ENCODE data around the gene DDN.

DNA sequence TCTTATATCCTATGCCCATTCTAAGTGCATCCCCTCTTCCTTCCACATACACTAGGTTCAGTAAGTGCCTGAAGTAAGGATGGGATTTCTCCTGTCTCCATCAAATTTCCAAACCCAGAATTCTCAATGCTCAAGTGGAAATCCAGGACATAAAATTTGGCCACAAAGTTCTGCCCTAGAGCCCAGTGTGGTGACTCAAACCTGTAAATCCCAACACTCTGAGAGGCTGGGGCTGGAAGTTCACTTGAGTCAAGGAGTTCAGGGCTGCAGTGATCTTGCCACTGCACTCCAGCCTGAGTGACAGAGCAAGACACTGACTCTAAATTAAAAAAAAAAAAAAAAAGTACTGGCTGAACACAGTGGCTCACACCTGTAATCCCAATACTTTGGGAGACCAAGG, 37.4 kb downstream of the DDN start:
- no peak for TF ChIP-seq EZH2 (IDR thresholded peaks at IDR 0.05; ENCODE audit: borderline replicate concordance, low read length)
- TF ChIP-seq, protein P1, sequence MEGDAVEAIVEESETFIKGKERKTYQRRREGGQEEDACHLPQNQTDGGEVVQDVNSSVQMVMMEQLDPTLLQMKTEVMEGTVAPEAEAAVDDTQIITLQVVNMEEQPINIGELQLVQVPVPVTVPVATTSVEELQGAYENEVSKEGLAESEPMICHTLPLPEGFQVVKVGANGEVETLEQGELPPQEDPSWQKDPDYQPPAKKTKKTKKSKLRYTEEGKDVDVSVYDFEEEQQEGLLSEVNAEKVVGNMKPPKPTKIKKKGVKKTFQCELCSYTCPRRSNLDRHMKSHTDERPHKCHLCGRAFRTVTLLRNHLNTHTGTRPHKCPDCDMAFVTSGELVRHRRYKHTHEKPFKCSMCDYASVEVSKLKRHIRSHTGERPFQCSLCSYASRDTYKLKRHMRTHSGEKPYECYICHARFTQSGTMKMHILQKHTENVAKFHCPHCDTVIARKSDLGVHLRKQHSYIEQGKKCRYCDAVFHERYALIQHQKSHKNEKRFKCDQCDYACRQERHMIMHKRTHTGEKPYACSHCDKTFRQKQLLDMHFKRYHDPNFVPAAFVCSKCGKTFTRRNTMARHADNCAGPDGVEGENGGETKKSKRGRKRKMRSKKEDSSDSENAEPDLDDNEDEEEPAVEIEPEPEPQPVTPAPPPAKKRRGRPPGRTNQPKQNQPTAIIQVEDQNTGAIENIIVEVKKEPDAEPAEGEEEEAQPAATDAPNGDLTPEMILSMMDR (IDR thresholded peaks at IDR 0.05; ENCODE audit: low read length), result no peak

All from OCI-LY1 (cell line).